GM18858 (cell line): ENCODE data around the gene KIF26B.
"Not testable (repeated sequence)": the region's sequence is repeated elsewhere in the genome, so short reads cannot be mapped to it uniquely, and the experiment has no call there.

Experiments used
- ATAC-seq: cut with Tn5 transposase; IDR thresholded peaks from one replicate; pipeline ENCODE4 v1.9.1; 2021; ENCODE audit not compliant: unreplicated experiment

KIF26B gene

GRCh38 chr1:245345191-245345884 lies 190.6 kb downstream of the KIF26B start:
- ATAC-seq: no peak

DNA sequence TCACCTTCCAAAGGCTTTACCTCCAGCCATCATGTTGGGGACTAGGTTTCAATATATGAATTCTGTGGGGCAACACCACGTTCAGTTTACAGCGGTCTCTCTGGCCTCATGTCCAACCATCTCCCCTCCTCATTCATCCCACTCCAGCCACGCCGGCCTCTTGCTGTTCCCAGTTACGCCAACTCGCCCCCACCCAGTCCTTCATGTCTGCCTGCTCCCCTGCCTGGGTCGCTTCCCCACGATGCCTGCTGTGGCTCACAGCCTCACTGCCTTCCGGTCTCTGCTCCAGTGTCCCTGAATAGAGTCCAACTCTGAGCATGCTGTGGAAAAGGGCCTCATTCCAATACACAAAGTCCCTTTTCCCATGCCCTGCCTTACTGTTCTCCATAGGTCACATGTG lies 193.8 kb downstream of the KIF26B start:
- ATAC-seq: no peak

DNA sequence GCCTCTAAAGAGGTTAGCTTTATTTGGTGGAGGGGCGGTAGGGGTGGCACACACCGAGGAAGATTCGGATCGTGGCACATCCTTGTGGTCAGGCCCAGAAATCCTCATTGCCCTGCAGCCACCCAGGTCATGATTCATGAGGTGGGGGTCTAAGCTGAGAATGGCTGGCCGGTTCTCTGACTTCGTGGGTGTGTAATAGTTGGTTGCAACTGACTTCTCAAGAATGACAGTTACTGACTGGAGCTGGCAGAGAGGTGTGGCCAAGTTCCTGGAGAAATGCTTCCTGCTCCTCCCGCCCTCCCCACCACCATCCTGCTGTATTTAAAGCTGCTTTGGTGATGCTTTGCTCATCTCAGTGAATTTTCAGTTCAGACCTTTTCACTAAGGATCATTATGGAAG lies 198.6 kb downstream of the KIF26B start:
- no peak for ATAC-seq

DNA sequence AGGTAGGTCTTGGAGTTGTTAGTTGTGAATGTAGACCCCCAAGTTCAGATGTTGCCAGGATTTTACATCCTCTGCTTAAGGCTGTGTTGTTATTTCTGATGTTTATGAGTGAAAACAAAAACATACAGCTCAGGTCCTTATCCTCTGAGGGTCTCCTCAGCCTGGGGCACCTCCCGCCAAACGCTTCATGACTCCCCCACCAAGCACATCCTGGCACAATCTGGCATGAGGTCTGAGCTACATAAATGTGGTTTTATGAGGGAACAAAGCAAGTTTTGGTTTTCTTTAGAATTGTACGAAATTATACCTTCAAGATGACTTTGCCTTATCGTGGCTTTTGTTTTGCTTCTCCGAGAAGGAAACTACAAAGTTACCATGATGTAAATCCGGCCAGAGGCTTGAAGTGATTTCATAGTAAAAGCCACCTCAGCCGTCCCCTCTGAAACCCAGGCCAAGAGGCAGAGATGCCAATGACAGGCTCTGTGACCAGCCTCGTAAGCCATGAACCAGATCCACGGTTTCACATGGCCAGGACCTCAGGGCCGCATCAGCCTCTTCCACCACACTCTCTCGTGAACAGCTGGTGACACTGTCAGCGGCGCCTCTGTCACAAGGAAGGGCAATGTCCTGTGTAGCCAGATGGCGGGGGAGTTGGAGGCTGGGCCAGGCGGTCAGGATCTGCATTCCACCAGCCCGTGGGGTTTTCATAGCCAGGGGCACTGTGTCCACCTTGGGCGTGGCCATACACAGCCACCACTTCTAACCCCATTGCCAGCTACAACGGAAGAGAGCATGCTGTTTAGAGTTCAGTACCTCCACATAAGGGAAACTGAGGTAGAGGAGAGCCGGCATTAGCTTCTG lies 199.4 kb downstream of the KIF26B start:
- ATAC-seq: no peak

DNA sequence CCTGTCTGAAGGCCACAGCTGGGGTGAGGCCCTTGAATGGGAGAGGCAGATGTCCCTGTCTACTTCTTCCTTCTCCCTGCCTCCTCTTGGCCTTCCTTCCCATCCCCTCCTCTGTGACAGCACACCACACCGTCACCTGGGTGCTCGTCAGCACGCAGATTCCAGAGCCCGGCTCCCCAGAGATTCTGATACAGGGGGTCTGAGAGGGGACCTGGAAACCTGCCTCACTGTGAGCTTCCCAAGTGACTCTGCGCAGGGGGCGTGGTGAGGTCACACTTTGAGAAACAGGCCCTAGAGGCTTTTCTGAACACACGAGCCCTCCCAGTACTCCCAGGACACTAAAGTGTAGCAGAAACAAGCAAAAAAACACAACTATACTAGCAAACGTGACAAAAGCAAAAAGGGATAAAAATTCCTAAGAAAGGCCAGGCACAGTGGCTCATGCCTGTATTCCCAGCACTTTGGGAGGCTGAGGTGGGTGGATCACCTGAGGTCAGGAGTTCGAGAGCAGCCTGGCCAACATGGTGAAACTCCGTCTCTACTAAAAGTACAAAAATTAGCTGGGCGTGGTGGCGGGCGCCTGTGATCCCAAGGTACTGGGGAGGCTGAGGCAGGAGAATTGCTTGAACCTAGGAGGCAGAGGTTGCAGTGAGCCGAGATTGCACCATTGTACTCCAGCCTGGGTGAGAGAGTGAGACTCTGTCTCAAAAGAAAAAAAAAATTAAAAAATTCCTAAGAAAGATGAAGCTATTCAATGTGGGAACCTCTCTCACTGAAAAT lies 201.3 kb downstream of the KIF26B start:
- ATAC-seq: not testable (repeated sequence)

DNA sequence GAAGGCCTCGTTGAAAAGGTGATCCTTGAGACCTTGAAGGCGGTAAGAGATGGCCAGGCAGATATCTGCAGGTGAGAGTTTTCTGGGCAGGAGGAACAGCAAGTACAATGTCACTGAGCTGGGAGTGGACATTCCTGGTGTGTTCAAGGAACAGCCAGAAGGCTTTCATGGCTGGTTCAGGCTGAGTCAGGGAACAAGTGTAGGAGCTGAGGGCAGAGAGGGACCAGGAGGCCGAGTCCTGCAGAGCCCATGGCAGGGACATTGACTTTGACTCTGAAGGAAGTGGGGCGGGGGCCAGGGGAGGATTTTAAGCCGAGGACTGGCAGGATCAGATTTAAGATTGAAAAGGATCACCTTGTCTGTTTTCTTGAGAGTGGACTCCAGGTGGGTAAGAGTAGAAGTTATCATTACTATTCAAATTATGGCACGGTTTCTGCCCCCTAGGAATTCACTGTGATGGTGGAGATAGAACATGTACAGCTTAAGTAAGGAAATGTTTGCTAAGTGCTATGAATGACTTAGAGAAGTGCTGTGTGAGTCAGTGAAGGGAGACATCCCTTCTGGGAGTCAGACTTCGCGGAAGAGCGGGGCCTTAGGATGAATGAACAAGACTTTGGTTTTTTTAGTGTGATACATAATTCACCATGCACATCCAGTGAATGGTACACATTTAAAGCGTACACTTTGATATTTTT lies 202.3 kb downstream of the KIF26B start:
- ATAC-seq: no peak

GRCh38 chr1:245359101-245359680 lies 204.4 kb downstream of the KIF26B start:
- ATAC-seq: not testable (repeated sequence)

DNA sequence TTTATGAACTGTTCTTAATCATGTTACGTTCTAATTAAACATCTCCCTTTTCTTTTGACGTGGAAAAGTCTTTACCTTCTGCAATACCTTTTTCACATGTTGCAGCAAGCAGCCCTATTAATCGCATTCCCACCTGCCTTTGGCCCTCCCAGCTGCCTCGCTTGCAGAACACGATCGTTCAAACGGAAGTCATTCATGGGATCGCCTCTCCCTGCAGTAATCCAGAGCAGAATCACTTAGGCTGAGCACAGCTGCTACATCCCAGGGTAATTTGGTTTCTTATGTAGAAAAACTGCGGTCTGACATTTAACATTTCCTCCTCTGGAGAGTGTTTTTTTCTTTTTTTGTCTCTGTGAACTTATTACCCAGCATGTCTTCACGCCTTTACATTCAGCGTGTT lies 206.3 kb downstream of the KIF26B start:
- no peak for ATAC-seq

- ATAC-seq: no peak
Observed at GRCh38 chr1:245361951-245362350, 207.2 kb downstream of the KIF26B start.

- no peak for ATAC-seq
Observed at GRCh38 chr1:245363461-245364200, 208.8 kb downstream of the KIF26B start.

GRCh38 chr1:245365095-245366020 lies 210.6 kb downstream of the KIF26B start:
- no peak for ATAC-seq

- ATAC-seq: no peak
Observed at GRCh38 chr1:245366886-245367285, 212.1 kb downstream of the KIF26B start.

- no peak for ATAC-seq
Observed at GRCh38 chr1:245370175-245370825, 215.5 kb downstream of the KIF26B start.

GRCh38 chr1:245370905-245371581 lies 216.3 kb downstream of the KIF26B start:
- no peak for ATAC-seq

DNA sequence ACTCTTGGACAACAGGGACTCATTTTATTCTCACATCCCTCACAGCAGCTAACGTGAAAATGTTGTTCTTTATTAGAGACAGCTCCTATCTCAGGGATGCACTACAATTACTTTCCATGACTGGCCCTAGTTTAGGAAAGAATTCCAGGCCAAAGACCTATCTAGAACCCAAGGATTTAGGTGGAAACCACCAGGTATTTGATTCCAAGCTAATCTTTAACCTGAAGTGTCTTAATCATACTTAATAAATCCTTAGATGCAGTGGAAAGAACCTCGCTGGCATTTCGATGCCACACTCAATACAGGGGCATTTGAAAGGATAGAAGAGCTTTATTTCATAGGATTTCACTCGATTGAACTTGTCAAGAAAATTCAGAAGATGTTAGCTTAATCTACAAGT lies 218.3 kb downstream of the KIF26B start:
- ATAC-seq: no peak

- no peak for ATAC-seq
Observed at GRCh38 chr1:245375789-245376460, 221.1 kb downstream of the KIF26B start.

- no peak for ATAC-seq
Observed at GRCh38 chr1:245377854-245378253, 223.1 kb downstream of the KIF26B start.
